Mucosa of rectum (tissue), 2 donors: ENCODE data around the gene PLD1.

Source experiments
- H3K27ac ChIP-seq, 2 donors: one replicate each; pipeline ENCODE4 v1.7.0; 2013; ENCODE audit warnings: inconsistent platforms in 2 of 2, low read depth in 2 of 2, low read length in 2 of 2
- H3K27me3 ChIP-seq, 2 donors: one replicate each; pipeline ENCODE4 v1.7.0; 2013; ENCODE audit warnings: low read length in 2 of 2; ENCODE audit not compliant: control insufficient read depth in 2 of 2, insufficient read depth in 2 of 2
- H3K36me3 ChIP-seq, 2 donors: one replicate each; pipeline ENCODE4 v1.7.0; 2013; ENCODE audit warnings: low read length in 2 of 2; ENCODE audit not compliant: control insufficient read depth in 2 of 2, insufficient read depth in 2 of 2
- H3K4me1 ChIP-seq, 2 donors: one replicate each; pipeline ENCODE4 v1.7.0; 2013; ENCODE audit warnings: low read length in 2 of 2, mild to moderate bottlenecking in 1 of 2; ENCODE audit not compliant: control insufficient read depth in 2 of 2, insufficient read depth in 2 of 2
- H3K4me3 ChIP-seq, 2 donors: one replicate each; pipeline ENCODE4 v1.7.0; 2013; ENCODE audit warnings: low read length in 2 of 2
- H3K9ac ChIP-seq, 2 donors: one replicate each; pipeline ENCODE4 v1.7.0; 2013; ENCODE audit warnings: low read length in 2 of 2, low read depth in 1 of 2, mild to moderate bottlenecking in 1 of 2
- H3K9me3 ChIP-seq, 2 donors: one replicate each; pipeline ENCODE4 v1.7.0; 2013; ENCODE audit warnings: low read length in 2 of 2; ENCODE audit not compliant: control insufficient read depth in 2 of 2
- donor health status: healthy.
- donor health status: Normal muscosa, but diverticular disease.

The PLD1 gene

DNA sequence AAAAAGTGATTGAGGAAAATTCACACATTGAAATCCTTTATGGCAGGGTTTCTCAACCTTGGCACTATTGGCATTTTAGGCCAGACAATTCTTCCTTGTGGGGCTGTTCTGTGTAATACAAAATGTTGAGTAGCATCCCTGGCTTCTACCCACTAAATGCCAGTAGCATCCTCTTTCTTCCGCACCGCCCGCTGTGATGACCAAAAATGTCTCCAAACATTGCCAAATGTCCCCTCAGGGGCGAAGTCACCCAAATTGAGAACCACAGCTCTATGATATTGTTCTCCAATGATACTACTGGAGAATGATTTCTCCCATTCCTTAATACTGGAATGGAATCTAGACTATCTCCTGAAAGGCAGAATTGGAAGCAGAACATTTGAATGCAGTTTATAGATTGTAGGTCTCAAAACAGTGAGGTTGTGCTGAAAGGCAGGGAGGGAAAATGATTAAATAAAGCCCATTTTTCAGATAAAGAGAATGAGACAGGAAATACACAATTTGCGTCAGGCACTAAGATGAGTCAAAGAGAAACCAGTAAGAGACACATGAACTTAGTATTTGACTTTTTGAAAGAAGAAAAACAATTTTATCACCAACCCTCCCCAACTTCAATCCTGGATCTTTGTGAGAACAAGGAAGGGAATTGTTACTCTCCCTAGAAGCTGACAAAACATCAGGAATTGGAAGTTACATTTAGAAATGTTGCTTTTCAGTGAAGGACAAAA lies 248.5 kb downstream of the PLD1 start:
- Histone ChIP-seq H3K27me3 (no peaks in the 10 kb centered on the region), H3K9ac (no peak overlapping the region), H3K4me1 (peaks cover 0 to 2% of the 10 kb centered on the region in 2 donors), H3K36me3 (no peaks in the 10 kb centered on the region), H3K9me3 (no peaks in the 10 kb centered on the region), H3K4me3 (no peak overlapping the region), H3K27ac (no peak overlapping the region)

DNA sequence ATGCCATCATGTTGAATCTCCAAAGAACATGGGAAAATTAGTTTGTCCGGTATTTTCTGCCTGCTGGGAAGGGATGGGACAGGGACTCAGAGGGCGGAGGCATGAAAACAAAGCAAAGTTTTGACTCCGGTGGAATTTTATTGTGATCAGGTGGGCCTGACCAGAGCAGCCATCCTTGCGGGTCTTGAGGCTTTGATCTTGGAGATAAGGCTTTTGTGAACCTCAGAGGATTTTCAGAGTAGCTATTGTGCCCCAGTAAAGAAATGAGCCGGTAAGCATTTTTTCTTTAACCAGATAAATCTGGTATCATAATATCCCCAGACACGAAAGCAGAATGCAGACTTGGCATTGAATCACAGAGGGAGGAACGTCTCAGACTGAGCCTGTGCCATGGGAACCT lies 250.7 kb downstream of the PLD1 start:
- Histone ChIP-seq H3K4me3 (no peak overlapping the region), H3K4me1 (no peaks in the 10 kb centered on the region), H3K27me3 (no peaks in the 10 kb centered on the region), H3K9me3 (no peaks in the 10 kb centered on the region), H3K27ac (no peak overlapping the region), H3K9ac (no peak overlapping the region), H3K36me3 (no peaks in the 10 kb centered on the region)

DNA sequence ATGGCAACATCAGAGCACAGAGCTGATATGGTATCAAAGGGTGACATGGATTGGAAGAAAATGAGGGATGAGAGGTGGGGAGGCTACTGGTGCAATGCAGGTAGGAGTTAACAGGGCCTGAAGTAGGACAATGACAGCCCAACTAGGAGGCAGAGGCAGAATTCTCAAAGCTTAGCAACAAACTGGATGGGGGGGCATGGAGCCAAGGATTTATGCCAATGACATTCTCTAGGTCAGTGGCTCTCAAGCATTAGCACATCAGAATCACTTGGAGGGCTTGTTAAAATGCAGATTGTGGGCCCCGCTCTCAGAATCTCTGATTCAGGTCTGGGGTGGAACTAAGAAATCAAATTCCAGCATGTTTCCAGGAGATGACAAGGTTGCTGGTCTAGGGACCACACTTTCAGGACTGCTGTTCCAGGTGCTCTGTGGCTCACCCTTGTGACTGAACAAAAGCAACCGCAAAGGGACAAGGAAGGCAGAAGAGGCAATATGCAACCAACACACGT lies 252.0 kb downstream of the PLD1 start:
- H3K9me3 ChIP-seq, result no peaks in the 10 kb centered on the region
- H3K36me3 ChIP-seq, result no peaks in the 10 kb centered on the region
- no peak overlapping the region for H3K9ac ChIP-seq
- no peak overlapping the region for H3K27ac ChIP-seq
- no peak overlapping the region for H3K4me3 ChIP-seq
- H3K27me3 ChIP-seq, result no peaks in the 10 kb centered on the region
- no peaks in the 10 kb centered on the region for H3K4me1 ChIP-seq

DNA sequence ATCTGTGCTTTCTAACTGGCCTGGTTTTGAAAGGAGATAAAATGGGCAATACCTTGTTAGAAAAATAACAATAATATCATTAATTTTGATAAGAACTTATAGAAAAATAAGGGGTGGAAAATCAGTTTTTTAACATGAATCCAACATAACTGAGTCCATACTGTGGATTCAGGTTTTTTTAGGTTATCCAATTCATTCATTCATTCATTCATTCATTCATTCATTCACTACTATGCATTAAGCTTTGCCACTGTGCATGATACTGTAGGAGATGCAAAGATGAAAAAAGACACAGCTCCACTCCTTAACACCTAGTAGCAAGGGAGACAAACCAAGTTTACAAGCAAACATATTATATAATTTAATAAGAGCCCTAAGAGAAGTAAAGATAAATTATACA lies 253.1 kb downstream of the PLD1 start:
- Histone ChIP-seq H3K9me3 (no peaks in the 10 kb centered on the region), H3K9ac (no peak overlapping the region), H3K4me1 (no peaks in the 10 kb centered on the region), H3K27ac (no peak overlapping the region), H3K36me3 (no peaks in the 10 kb centered on the region), H3K4me3 (no peak overlapping the region), H3K27me3 (no peaks in the 10 kb centered on the region)

DNA sequence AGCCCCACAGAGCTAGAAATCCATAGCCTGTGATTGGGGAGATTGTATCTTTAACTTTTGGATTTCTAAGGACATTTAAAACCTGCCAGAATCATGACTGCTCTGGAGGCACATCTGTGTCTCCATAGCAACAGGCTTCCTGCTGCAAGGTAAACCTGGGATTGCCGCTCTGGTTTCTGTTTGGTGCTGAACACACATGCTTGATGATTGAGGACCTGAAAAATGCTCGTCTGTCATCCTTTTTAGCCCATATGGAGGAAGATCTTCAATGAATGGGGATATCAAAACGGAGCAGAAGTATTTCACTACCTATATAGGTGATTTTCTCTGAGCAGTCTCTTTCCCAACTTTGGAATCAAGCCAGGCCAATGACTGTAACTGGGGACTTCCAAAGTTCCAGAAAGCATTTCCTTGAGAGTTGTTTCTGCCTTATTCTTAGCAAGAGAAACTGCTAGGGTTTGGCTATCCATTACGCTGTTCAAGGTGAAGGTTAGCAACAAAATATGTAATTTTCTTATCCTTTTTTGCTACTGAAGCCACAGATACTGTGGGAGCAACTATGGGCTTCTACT lies 253.6 kb downstream of the PLD1 start:
- Histone ChIP-seq H3K4me3 (no peak overlapping the region), H3K27ac (no peak overlapping the region), H3K9me3 (no peaks in the 10 kb centered on the region)

DNA sequence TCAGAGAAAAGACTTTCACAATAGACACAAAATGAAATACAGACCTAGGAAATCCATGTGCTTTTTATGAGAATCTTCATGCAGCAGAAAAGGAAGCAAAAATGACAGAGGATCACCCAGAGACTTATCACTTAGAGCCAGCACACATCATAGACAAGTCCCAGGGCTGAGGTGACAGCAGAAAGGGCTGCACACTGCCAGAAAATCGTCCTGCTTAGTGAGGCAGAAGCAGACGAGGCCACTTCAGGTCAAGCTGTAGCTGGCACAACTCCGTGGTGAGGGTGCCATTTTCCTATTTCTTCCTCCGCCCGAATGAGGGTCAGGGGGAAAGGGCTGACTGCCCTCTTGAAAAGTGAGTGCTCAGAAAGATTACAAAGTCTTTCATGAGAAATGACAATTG lies 254.1 kb downstream of the PLD1 start:
- Histone ChIP-seq H3K9me3 (no peaks in the 10 kb centered on the region), H3K27me3 (no peaks in the 10 kb centered on the region), H3K4me3 (no peak overlapping the region), H3K36me3 (no peaks in the 10 kb centered on the region), H3K9ac (no peak overlapping the region), H3K4me1 (no peaks in the 10 kb centered on the region), H3K27ac (no peak overlapping the region)

More for the DNA sequence above, 253.6 kb downstream of the PLD1 start:
- no peaks in the 10 kb centered on the region for H3K27me3 ChIP-seq
- no peaks in the 10 kb centered on the region for H3K4me1 ChIP-seq
- no peaks in the 10 kb centered on the region for H3K36me3 ChIP-seq
- H3K9ac ChIP-seq, result no peak overlapping the region

DNA sequence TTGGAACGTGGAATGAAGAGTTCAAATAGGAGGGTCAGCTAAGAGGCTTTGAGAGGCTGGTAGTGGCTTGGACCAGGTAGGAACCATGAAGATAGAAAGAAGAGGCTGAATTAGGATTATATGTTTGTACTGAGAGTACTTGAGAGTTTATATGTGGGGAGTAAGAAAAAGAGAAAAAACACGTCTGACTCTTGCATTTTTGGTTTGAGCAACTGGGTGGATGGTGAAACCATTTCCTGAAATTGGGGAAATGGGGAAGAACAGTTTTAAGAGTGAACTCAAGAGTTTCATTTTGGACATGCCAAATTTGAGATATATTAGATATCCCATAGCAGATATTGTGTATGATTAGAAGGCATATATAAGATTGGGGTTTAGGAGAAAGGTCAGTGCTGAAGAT lies 257.2 kb downstream of the PLD1 start:
- Histone ChIP-seq H3K4me3 (no peak overlapping the region), H3K27me3 (no peaks in the 10 kb centered on the region), H3K36me3 (no peaks in the 10 kb centered on the region), H3K9ac (no peak overlapping the region), H3K4me1 (no peaks in the 10 kb centered on the region), H3K9me3 (no peaks in the 10 kb centered on the region), H3K27ac (no peak overlapping the region)

DNA sequence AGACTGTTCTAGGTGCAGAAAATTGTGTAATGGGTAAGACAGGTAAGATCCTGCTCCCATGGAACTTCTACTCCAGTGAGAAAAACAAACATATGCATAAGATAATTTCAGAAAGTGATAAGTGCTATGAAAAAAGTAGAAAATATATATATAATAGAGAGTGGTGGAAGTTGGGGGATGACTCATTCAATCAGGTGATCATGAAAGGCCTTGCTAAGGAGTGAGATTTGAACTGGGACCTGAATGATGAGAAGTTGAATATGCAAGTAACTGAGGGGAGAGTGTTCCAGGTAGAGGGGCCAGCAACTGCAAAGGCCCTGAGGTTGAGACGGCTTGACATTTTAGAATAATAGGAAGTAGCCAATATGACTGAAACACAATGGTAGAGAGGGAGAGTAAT lies 257.8 kb downstream of the PLD1 start:
- Histone ChIP-seq H3K36me3 (no peaks in the 10 kb centered on the region), H3K4me3 (no peak overlapping the region), H3K27ac (no peak overlapping the region), H3K9ac (no peak overlapping the region), H3K9me3 (no peaks in the 10 kb centered on the region), H3K4me1 (no peaks in the 10 kb centered on the region), H3K27me3 (no peaks in the 10 kb centered on the region)

DNA sequence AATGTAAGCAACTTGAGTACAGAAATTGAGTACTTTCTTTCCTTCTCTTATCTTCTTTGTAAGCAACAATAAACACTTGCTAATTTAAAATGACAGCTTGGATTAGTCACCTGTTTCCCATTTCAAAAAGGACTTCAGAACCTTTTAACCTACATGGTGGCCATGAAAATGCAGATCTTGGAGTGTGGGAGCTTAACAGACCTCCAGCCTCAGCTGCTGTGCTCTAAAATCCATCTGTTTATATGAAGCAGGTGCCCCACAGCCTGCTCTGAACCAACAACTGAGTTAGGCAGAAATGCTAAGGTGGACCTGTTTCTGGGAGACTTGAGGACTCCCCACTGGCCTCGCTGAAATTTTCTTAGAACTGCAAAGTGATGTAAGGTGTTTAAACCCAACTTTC lies 259.0 kb downstream of the PLD1 start:
- Histone ChIP-seq H3K27ac (no peak overlapping the region), H3K4me3 (no peak overlapping the region), H3K9ac (no peak overlapping the region), H3K36me3 (no peaks in the 10 kb centered on the region), H3K4me1 (no peaks in the 10 kb centered on the region), H3K9me3 (no peaks in the 10 kb centered on the region), H3K27me3 (no peaks in the 10 kb centered on the region)
